CD4-positive, CD25-positive, alpha-beta regulatory T cell (primary cell): ENCODE results near the gene ACTRT3. TPM values are rescaled to one million over a fixed set of nuclear protein-coding genes. Genes with fewer than 3 reads are reported as not detected.

ENCODE experiments used
- ATAC-seq, 2 donors: fragments of 150-1000 bp; cut with Tn5 transposase; one replicate each; pipeline ENCODE4 v1.10.0; 2021; ENCODE audit warnings: low read depth in 2 of 2, moderate number of reproducible peaks in 2 of 2, moderate library complexity in 1 of 2
- DNase-seq, 3 donors: peaks; one replicate each; pipeline versions ENCODE4 v3.0.0 to v3.0.0-alpha.2; 2012 to 2022; ENCODE audit warnings: mixed read lengths in 1 of 3
- H3K27ac ChIP-seq: one replicate; pipeline ENCODE4 v1.7.0; 2013; ENCODE audit warnings: mild to moderate bottlenecking, low read length; ENCODE audit not compliant: insufficient read depth, poor library complexity, severe bottlenecking
- H3K27me3 ChIP-seq: one replicate; pipeline ENCODE4 v1.7.0; 2013; ENCODE audit warnings: low read length; ENCODE audit not compliant: control insufficient read depth, insufficient read depth
- H3K36me3 ChIP-seq: one replicate; pipeline ENCODE4 v1.7.0; 2013; ENCODE audit warnings: mild to moderate bottlenecking, low read length, moderate library complexity; ENCODE audit not compliant: control insufficient read depth, insufficient read depth
- H3K4me1 ChIP-seq: 2 replicates; pipeline ENCODE4 v1.7.0; 2013; ENCODE audit warnings: mild to moderate bottlenecking, low read length; ENCODE audit not compliant: insufficient read depth, control insufficient read depth, poor library complexity, severe bottlenecking
- H3K4me3 ChIP-seq: one replicate; pipeline ENCODE4 v1.7.0; 2013; ENCODE audit warnings: low read depth, mild to moderate bottlenecking, low read length, moderate library complexity
- H3K9me3 ChIP-seq, 2 experiments: 1 replicate in 1 of 2; 2 replicates in 1 of 2; pipeline ENCODE4 v1.7.0; 2013; ENCODE audit warnings: low read length in 2 of 2, mild to moderate bottlenecking in 1 of 2, moderate library complexity in 1 of 2; ENCODE audit not compliant: control insufficient read depth in 2 of 2
- H3K27ac Mint-ChIP-seq, 3 donors: one replicate each; pipeline ENCODE4 v1.8.0; 2020 to 2022; ENCODE audit warnings: mild to moderate bottlenecking in 3 of 3, mixed read lengths in 3 of 3, moderate library complexity in 2 of 3
- H3K27me3 Mint-ChIP-seq: one replicate; pipeline ENCODE4 v1.8.0; 2022; ENCODE audit warnings: mild to moderate bottlenecking, mixed read lengths
- H3K36me3 Mint-ChIP-seq: one replicate; pipeline ENCODE4 v1.8.0; 2020; ENCODE audit warnings: mixed read lengths
- H3K4me1 Mint-ChIP-seq, 4 donors: one replicate each; pipeline ENCODE4 v1.8.0; 2020 to 2022; ENCODE audit warnings: mixed read lengths in 4 of 4, mild to moderate bottlenecking in 1 of 4
- H3K4me3 Mint-ChIP-seq, 4 donors: one replicate each; pipeline ENCODE4 v1.8.0; 2020 to 2022; ENCODE audit warnings: mild to moderate bottlenecking in 4 of 4, mixed read lengths in 4 of 4, moderate library complexity in 3 of 4
- H3K9me3 Mint-ChIP-seq, 7 donors: one replicate each; pipeline ENCODE4 v1.8.0; 2020 to 2022; ENCODE audit warnings: mixed read lengths in 7 of 7, mild to moderate bottlenecking in 3 of 7, moderate library complexity in 2 of 7
- polyA plus RNA-seq, 4 donors: library from polyadenylated mRNA; unstranded; fragments of 300-500 nt; fragmentation: Illumina TruSeq; gene quantifications; one replicate each; pipeline ENCODE4 v1.2.3, GENCODE V29; 2021
- total RNA-seq: library from RNA; stranded (reverse); gene quantifications from one replicate; pipeline ENCODE4 v1.2.3, GENCODE V29; 2022

Gene ACTRT3
- total RNA-seq (not detected), polyA plus RNA-seq (under 1 TPM in 2 of 4 donors, not detected in 2; 0.21 to 0.54 TPM)

DNA sequence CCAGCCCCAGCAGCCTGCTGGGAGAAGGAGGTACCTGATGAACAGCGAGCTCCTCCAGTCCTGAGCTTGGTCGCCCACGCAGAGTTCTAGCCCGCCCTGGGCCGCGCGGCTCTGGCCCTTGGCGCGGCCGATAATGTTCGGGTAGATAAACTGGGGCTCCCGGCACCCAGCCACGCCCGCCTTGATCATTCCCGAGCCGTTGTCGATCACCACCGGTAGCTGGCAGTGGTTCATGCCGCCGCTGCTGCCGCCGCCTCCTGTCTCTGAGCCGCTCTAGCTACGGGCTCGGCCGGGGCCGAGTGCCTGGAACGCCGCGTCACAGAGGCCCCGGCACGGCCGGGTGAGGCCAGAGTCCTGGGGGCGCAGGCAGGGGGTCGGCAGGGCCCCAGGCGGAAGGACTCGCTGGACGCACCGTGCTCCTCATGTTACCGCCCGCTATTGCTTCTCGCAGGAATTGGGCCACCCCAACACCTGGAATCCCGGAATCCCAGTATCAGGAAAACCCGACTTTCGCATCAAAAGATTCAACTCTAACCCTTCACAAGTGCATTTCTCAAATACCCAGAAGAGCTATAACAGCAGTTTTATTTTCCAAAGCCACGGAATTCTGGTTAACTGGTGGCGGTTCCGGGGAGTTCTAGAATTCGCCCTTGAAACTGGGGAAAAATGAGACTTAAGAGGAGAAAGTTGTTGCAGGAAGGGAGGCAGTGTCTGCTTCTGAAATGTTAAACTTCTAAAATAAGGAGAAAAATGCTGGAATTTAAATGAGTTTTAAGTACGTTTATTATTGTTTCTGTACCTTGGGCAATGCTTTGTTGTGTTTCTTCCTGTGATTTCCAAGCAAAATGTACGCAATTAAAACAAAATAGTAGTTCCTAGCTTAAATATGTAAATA is at the start of gene ACTRT3:
ACTRT3 (minus strand) TSS at position 275 of the 895 bp plus-strand sequence; CDS start at position 234, 41 bp downstream.
- Mint-ChIP-seq H3K4me1 (peaks cover 18 to 44% (median 29%) of the 10 kb centered on the region in 4 donors), H3K27ac (peak within 1 kb of the TSS; percentile 56 to 89 (median 76)), H3K4me3 (peak within 1 kb of the TSS; percentile 83 to 91 (median 90)), H3K9me3 (peaks cover 0 to 10% (median 3%) of the 10 kb centered on the region in 7 donors), H3K27me3 (peaks cover 18% of the 10 kb centered on the region), H3K36me3 (no peaks in the 10 kb centered on the region)
- H3K9me3 ChIP-seq: no peaks in the 10 kb centered on the region
- peak within 1 kb of the TSS; percentile 65 for H3K27ac ChIP-seq
- ATAC-seq (no peak), DNase-seq (peak; percentile 43 to 71 (median 51))
- H3K27me3 ChIP-seq: no peaks in the 10 kb centered on the region
- no peaks in the 10 kb centered on the region for H3K36me3 ChIP-seq
- H3K4me1 ChIP-seq: peaks cover 32% of the 10 kb centered on the region
- peak within 1 kb of the TSS; percentile 95 for H3K4me3 ChIP-seq

DNA sequence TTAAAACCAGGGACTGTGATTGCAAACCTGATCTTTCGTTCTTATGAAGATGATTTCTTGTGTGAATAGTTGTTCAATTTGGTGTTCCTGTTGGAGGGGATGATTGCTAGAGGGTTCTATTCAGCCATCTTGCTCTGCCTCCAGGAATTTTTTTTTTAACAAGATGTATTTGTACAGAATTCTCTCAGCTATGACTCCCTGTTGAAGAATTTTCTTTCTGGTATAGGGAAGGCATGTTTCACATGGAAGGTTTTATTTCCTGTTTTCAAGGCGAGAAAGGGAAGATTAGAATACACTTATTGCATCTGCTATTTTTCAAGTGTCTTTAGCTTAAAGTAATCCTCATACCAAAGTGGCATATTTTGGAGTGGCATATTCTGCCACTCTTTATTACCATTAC is 49.0 kb upstream of the ACTRT3 start:
- no peak overlapping the region for H3K4me3 ChIP-seq
- H3K36me3 ChIP-seq: no peaks in the 10 kb centered on the region
- H3K27me3 ChIP-seq: peaks cover 8% of the 10 kb centered on the region
- Mint-ChIP-seq H3K27me3 (peaks cover 50% of the 10 kb centered on the region), H3K27ac (no peak overlapping the region), H3K4me3 (no peak overlapping the region), H3K9me3 (peaks cover 0 to 14% (median 8%) of the 10 kb centered on the region in 7 donors), H3K4me1 (peaks cover 4 to 10% (median 5%) of the 10 kb centered on the region in 4 donors), H3K36me3 (no peaks in the 10 kb centered on the region)
- DNase-seq: no peak
- H3K4me1 ChIP-seq: peaks cover 8% of the 10 kb centered on the region
- ATAC-seq: no peak
- H3K27ac ChIP-seq: no peak overlapping the region
- peaks cover 12 to 14% of the 10 kb centered on the region in 2 experiments for H3K9me3 ChIP-seq

- Mint-ChIP-seq H3K27me3 (peaks cover 61% of the 10 kb centered on the region), H3K27ac (no peak overlapping the region), H3K4me1 (peaks cover 10 to 26% (median 13%) of the 10 kb centered on the region in 4 donors), H3K9me3 (peaks cover 0 to 14% (median 8%) of the 10 kb centered on the region in 7 donors), H3K36me3 (no peaks in the 10 kb centered on the region), H3K4me3 (no peak overlapping the region)
- no peak for ATAC-seq
- Histone ChIP-seq H3K27ac (no peak overlapping the region), H3K4me1 (peaks cover 27% of the 10 kb centered on the region), H3K9me3 (peaks cover 12 to 14% of the 10 kb centered on the region in 2 experiments), H3K36me3 (no peaks in the 10 kb centered on the region), H3K27me3 (peaks cover 8% of the 10 kb centered on the region), H3K4me3 (no peak overlapping the region)
- DNase-seq: peak in 1 of 3 donors; percentile 20
Observed at GRCh38 chr3:169815590-169816150, 46.3 kb upstream of the ACTRT3 start.

- Mint-ChIP-seq H3K9me3 (peaks cover 0 to 14% (median 6%) of the 10 kb centered on the region in 7 donors), H3K36me3 (no peaks in the 10 kb centered on the region), H3K4me1 (peaks cover 12 to 29% (median 14%) of the 10 kb centered on the region in 4 donors), H3K27me3 (peaks cover 52% of the 10 kb centered on the region), H3K4me3 (peak overlapping the region; percentile 86 to 93 (median 87)), H3K27ac (peak overlapping the region; percentile 62 to 79 (median 70))
- Histone ChIP-seq H3K4me3 (peak overlapping the region; percentile 80), H3K4me1 (peaks cover 27% of the 10 kb centered on the region), H3K9me3 (peaks cover 12 to 14% of the 10 kb centered on the region in 2 experiments), H3K27ac (no peak overlapping the region), H3K36me3 (no peaks in the 10 kb centered on the region), H3K27me3 (peaks cover 8% of the 10 kb centered on the region)
- DNase-seq (peak; percentile 58 to 91 (median 75)), ATAC-seq (peak; percentile 85 to 87)
Observed at GRCh38 chr3:169813757-169814517, 44.6 kb upstream of the ACTRT3 start.

- Mint-ChIP-seq H3K9me3 (peaks cover 0 to 14% (median 6%) of the 10 kb centered on the region in 7 donors), H3K27ac (peak overlapping the region; percentile 62 to 79 (median 70)), H3K4me3 (peak overlapping the region; percentile 86 to 93 (median 87)), H3K4me1 (peaks cover 12 to 29% (median 14%) of the 10 kb centered on the region in 4 donors), H3K36me3 (no peaks in the 10 kb centered on the region), H3K27me3 (peaks cover 46% of the 10 kb centered on the region)
- Histone ChIP-seq H3K36me3 (no peaks in the 10 kb centered on the region), H3K27ac (no peak overlapping the region), H3K4me1 (peaks cover 27% of the 10 kb centered on the region), H3K9me3 (peaks cover 12 to 14% of the 10 kb centered on the region in 2 experiments), H3K27me3 (peaks cover 8% of the 10 kb centered on the region), H3K4me3 (peak overlapping the region; percentile 80)
- ATAC-seq (no peak), DNase-seq (peak in 1 of 3 donors; percentile 27)
Observed at GRCh38 chr3:169813278-169813677, 43.9 kb upstream of the ACTRT3 start.

- ATAC-seq (peak; percentile 50 to 59), DNase-seq (peak; percentile 40 to 84 (median 45))
- Mint-ChIP-seq H3K27me3 (peaks cover 41% of the 10 kb centered on the region), H3K36me3 (no peaks in the 10 kb centered on the region), H3K27ac (peak within 1 kb of the TSS; percentile 62 to 79 (median 70)), H3K4me1 (peaks cover 12 to 29% (median 14%) of the 10 kb centered on the region in 4 donors), H3K9me3 (peaks cover 0 to 14% (median 6%) of the 10 kb centered on the region in 7 donors), H3K4me3 (peak within 1 kb of the TSS; percentile 86 to 93 (median 87))
- peaks cover 3% of the 10 kb centered on the region for H3K27me3 ChIP-seq
- no peak within 1 kb of the TSS for H3K27ac ChIP-seq
- H3K4me1 ChIP-seq: peaks cover 27% of the 10 kb centered on the region
- peaks cover 12 to 14% of the 10 kb centered on the region in 2 experiments for H3K9me3 ChIP-seq
- H3K4me3 ChIP-seq: peak within 1 kb of the TSS; percentile 80
- no peaks in the 10 kb centered on the region for H3K36me3 ChIP-seq
Observed at GRCh38 chr3:169812332-169813235, 43.2 kb upstream of the ACTRT3 start, which contains the start of the genes LRRC34 and LRRIQ4. LRRC34 (minus strand) TSS chr3:169812904; CDS start chr3:169812548, 356 bp downstream. LRRIQ4 (plus strand) TSS chr3:169812870; CDS start chr3:169821922, 9,052 bp downstream.
